ENCODE measurements around the gene GRM8. TPM values are rescaled to one million over a fixed set of nuclear protein-coding genes. Genes with fewer than 3 reads are reported as not detected.

GRM8 gene
- polyA plus RNA-seq, 2 of the 4 experiments (the other 2 are of a cell fraction) = 0.06 TPM; not detected in 1

DNA sequence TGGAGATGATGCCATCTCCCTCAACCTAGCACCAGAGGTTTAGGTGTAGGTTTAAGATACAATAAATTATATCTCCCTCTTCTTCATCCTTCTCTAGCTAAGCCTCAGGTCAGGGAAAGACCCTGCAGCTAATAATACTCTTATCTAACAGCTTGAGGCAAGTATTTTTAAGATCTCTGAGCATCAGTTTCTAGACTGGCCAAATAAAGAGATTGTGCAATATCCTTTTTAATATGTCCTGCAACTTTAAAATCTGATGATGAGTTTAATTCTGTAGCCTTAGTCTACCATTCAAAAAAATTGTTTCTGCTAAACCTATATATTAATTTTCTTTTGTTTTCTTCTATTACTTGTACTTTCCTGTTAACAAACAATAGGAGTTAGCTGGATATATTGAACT, 850.8 kb downstream of the GRM8 start (continued):
- TF ChIP-seq, protein P1, sequence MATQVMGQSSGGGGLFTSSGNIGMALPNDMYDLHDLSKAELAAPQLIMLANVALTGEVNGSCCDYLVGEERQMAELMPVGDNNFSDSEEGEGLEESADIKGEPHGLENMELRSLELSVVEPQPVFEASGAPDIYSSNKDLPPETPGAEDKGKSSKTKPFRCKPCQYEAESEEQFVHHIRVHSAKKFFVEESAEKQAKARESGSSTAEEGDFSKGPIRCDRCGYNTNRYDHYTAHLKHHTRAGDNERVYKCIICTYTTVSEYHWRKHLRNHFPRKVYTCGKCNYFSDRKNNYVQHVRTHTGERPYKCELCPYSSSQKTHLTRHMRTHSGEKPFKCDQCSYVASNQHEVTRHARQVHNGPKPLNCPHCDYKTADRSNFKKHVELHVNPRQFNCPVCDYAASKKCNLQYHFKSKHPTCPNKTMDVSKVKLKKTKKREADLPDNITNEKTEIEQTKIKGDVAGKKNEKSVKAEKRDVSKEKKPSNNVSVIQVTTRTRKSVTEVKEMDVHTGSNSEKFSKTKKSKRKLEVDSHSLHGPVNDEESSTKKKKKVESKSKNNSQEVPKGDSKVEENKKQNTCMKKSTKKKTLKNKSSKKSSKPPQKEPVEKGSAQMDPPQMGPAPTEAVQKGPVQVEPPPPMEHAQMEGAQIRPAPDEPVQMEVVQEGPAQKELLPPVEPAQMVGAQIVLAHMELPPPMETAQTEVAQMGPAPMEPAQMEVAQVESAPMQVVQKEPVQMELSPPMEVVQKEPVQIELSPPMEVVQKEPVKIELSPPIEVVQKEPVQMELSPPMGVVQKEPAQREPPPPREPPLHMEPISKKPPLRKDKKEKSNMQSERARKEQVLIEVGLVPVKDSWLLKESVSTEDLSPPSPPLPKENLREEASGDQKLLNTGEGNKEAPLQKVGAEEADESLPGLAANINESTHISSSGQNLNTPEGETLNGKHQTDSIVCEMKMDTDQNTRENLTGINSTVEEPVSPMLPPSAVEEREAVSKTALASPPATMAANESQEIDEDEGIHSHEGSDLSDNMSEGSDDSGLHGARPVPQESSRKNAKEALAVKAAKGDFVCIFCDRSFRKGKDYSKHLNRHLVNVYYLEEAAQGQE (IDR thresholded peaks at IDR 0.05) = no peak
- TF ChIP-seq, protein P2, sequence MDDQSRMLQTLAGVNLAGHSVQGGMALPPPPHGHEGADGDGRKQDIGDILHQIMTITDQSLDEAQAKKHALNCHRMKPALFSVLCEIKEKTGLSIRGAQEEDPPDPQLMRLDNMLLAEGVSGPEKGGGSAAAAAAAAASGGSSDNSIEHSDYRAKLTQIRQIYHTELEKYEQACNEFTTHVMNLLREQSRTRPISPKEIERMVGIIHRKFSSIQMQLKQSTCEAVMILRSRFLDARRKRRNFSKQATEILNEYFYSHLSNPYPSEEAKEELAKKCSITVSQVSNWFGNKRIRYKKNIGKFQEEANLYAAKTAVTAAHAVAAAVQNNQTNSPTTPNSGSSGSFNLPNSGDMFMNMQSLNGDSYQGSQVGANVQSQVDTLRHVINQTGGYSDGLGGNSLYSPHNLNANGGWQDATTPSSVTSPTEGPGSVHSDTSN (IDR thresholded peaks at IDR 0.05) = no peak
- TF ChIP-seq, protein P3, sequence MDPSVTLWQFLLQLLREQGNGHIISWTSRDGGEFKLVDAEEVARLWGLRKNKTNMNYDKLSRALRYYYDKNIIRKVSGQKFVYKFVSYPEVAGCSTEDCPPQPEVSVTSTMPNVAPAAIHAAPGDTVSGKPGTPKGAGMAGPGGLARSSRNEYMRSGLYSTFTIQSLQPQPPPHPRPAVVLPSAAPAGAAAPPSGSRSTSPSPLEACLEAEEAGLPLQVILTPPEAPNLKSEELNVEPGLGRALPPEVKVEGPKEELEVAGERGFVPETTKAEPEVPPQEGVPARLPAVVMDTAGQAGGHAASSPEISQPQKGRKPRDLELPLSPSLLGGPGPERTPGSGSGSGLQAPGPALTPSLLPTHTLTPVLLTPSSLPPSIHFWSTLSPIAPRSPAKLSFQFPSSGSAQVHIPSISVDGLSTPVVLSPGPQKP (IDR thresholded peaks at IDR 0.05; ENCODE audit: low read depth, low read length) = no peak
- TF ChIP-seq POLR2A (IDR thresholded peaks at IDR 0.05; ENCODE audit: low read length) (no peak), HOXB5 (CRISPR knock-in tag; IDR thresholded peaks at IDR 0.05) (no peak), ESRRA (IDR thresholded peaks at IDR 0.05; ENCODE audit: borderline replicate concordance, low read length) (no peak)
- TF ChIP-seq, protein P4, sequence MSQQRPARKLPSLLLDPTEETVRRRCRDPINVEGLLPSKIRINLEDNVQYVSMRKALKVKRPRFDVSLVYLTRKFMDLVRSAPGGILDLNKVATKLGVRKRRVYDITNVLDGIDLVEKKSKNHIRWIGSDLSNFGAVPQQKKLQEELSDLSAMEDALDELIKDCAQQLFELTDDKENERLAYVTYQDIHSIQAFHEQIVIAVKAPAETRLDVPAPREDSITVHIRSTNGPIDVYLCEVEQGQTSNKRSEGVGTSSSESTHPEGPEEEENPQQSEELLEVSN (IDR thresholded peaks at IDR 0.05; ENCODE audit: borderline replicate concordance, low read depth) = no peak

DNA sequence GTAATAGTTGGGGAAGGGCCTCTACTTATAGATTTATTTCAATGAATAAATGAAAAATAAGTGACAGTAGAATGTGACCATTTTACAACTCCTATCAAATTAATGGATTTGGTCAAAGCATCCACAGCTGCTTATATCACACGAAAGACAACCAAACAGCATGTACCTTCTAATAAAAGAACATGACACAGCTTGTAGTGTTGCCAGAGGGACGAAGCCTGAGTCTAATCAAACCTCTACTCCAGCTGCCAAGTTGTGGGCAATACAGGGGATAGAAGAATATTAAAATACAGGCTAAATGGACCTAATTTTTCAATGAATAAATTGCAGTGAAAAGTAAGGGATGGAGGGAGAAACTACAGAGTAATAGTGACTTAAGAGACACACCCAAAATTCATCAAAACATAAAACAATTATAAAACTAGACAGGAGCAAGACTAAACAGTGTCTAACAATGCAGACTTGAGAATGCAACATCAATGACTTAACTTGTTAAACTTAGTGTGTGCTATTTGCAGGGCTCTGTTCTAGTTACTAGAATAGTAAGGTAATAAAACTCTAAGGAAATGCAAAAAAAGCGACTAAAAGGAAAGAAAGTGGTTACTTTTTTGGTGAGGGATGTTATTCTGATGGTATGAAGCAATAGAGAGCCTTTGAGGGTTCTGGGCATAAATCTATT, 853.8 kb downstream of the GRM8 start:
- POLR2A ChIA-PET = no interaction called here
- Histone ChIP-seq H3K9me3 (no peaks in the 10 kb centered on the region), H3K4me2 (no peak overlapping the region), H3K27ac (no peak overlapping the region), H3K4me3 (no peak overlapping the region), H3K4me1 (no peaks in the 10 kb centered on the region)
- TF ChIP-seq CBX8 (IDR thresholded peaks at IDR 0.05) (no peak), NR3C1 (IDR thresholded peaks at IDR 0.05) (no peak), TFCP2L1 (CRISPR knock-in tag; IDR thresholded peaks at IDR 0.05) (no peak), HEYL (CRISPR knock-in tag; IDR thresholded peaks at IDR 0.05) (no peak), MAZ (IDR thresholded peaks at IDR 0.05; ENCODE audit: borderline replicate concordance, low read depth, low read length) (no peak), ZSCAN20 (CRISPR knock-in tag; IDR thresholded peaks at IDR 0.05) (no peak), TP53 (CRISPR knock-in tag; IDR thresholded peaks at IDR 0.05) (no peak), HDAC2 (IDR thresholded peaks at IDR 0.05) (no peak), POLR2AphosphoS2 (conservative IDR thresholded peaks at IDR 0.05; ENCODE audit: low read length) (no peak), NFE2L2 (conservative IDR thresholded peaks at IDR 0.05; ENCODE audit: low read length) (no peak)
- TF ChIP-seq, protein P5, sequence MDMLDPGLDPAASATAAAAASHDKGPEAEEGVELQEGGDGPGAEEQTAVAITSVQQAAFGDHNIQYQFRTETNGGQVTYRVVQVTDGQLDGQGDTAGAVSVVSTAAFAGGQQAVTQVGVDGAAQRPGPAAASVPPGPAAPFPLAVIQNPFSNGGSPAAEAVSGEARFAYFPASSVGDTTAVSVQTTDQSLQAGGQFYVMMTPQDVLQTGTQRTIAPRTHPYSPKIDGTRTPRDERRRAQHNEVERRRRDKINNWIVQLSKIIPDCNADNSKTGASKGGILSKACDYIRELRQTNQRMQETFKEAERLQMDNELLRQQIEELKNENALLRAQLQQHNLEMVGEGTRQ (IDR thresholded peaks at IDR 0.05) = no peak
- TF ChIP-seq, protein P6, sequence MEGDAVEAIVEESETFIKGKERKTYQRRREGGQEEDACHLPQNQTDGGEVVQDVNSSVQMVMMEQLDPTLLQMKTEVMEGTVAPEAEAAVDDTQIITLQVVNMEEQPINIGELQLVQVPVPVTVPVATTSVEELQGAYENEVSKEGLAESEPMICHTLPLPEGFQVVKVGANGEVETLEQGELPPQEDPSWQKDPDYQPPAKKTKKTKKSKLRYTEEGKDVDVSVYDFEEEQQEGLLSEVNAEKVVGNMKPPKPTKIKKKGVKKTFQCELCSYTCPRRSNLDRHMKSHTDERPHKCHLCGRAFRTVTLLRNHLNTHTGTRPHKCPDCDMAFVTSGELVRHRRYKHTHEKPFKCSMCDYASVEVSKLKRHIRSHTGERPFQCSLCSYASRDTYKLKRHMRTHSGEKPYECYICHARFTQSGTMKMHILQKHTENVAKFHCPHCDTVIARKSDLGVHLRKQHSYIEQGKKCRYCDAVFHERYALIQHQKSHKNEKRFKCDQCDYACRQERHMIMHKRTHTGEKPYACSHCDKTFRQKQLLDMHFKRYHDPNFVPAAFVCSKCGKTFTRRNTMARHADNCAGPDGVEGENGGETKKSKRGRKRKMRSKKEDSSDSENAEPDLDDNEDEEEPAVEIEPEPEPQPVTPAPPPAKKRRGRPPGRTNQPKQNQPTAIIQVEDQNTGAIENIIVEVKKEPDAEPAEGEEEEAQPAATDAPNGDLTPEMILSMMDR (IDR thresholded peaks at IDR 0.05) = no peak
- TF ChIP-seq, protein P7, sequence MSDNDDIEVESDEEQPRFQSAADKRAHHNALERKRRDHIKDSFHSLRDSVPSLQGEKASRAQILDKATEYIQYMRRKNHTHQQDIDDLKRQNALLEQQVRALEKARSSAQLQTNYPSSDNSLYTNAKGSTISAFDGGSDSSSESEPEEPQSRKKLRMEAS (IDR thresholded peaks at IDR 0.05) = no peak
- no peak for FAIRE-seq
- CTCF ChIA-PET = no interaction called here
- no peak for ATAC-seq
- 3% methylated on average over 3 of the region's 3 CpGs for WGBS (ENCODE audit: missing lambda C conversion rate)
- no peak for DNase-seq (ENCODE audit: low read depth in 1 of 2, low spot score in 1 of 2)
